ENCODE results near the gene EFCAB6. TPM values are rescaled to one million over a fixed set of nuclear protein-coding genes. Genes with fewer than 3 reads are reported as not detected.

Gene EFCAB6
- total RNA-seq, 1 experiment from 2014 or later, result 0.40 TPM

GRCh38 chr22:43553451-43554258 is 258.4 kb downstream of the EFCAB6 start:
- Mint-ChIP-seq H3K4me3 (ENCODE audit: unreplicated experiment) (no peak overlapping the region), H3K27ac (ENCODE audit: low read depth, unreplicated experiment) (no peak overlapping the region), H3K27me3 (ENCODE audit: insufficient read depth, unreplicated experiment) (peaks cover 24% of the 10 kb centered on the region), H3K9me3 (ENCODE audit: unreplicated experiment) (no peaks in the 10 kb centered on the region), H3K4me1 (ENCODE audit: insufficient read depth, unreplicated experiment) (no peaks in the 10 kb centered on the region), H3K36me3 (ENCODE audit: insufficient read depth, unreplicated experiment) (no peaks in the 10 kb centered on the region)
- no peak for TF ChIP-seq CTCF (IDR thresholded peaks at IDR 0.05; ENCODE audit: unreplicated experiment)
- CTCF ChIA-PET, result no interaction called here
- DNase-seq (ENCODE audit: unreplicated experiment), result no peak
- POLR2A ChIA-PET, result interaction anchor here (0.7 to 0.9 kb wide), 2 partner anchors 8 to 53 kb away, joined by 3 read pairs; no protein-coding TSS in a partner anchor
- intact Hi-C loops (cut with micrococcal nuclease), result no loop called here
- no TSS peak for BruUV-seq (replicated peaks)

GRCh38 chr22:43550672-43551071 is 261.4 kb downstream of the EFCAB6 start:
- POLR2A ChIA-PET, result no interaction called here
- no peak for TF ChIP-seq CTCF (IDR thresholded peaks at IDR 0.05; ENCODE audit: unreplicated experiment)
- DNase-seq (ENCODE audit: unreplicated experiment), result no peak
- Mint-ChIP-seq H3K27ac (ENCODE audit: low read depth, unreplicated experiment) (no peak overlapping the region), H3K27me3 (ENCODE audit: insufficient read depth, unreplicated experiment) (peaks cover 24% of the 10 kb centered on the region), H3K9me3 (ENCODE audit: unreplicated experiment) (no peaks in the 10 kb centered on the region), H3K36me3 (ENCODE audit: insufficient read depth, unreplicated experiment) (no peaks in the 10 kb centered on the region), H3K4me3 (ENCODE audit: unreplicated experiment) (no peak overlapping the region), H3K4me1 (ENCODE audit: insufficient read depth, unreplicated experiment) (no peaks in the 10 kb centered on the region)
- CTCF ChIA-PET, result no interaction called here
- intact Hi-C loops (cut with micrococcal nuclease), result no loop called here
- BruUV-seq (replicated peaks), result no TSS peak

- H3K27ac Mint-ChIP-seq (ENCODE audit: low read depth, unreplicated experiment), result no peak overlapping the region
- no TSS peak for BruUV-seq (replicated peaks)
Measured at GRCh38 chr22:43550024-43550620, 262.0 kb downstream of the EFCAB6 start.

More at GRCh38 chr22:43550024-43550620, 262.0 kb downstream of the EFCAB6 start:
- H3K36me3 Mint-ChIP-seq (ENCODE audit: insufficient read depth, unreplicated experiment), result no peaks in the 10 kb centered on the region
- H3K4me1 Mint-ChIP-seq (ENCODE audit: insufficient read depth, unreplicated experiment), result no peaks in the 10 kb centered on the region
- no peaks in the 10 kb centered on the region for H3K9me3 Mint-ChIP-seq (ENCODE audit: unreplicated experiment)
- DNase-seq (ENCODE audit: unreplicated experiment), result no peak
- no peak for TF ChIP-seq CTCF (IDR thresholded peaks at IDR 0.05; ENCODE audit: unreplicated experiment)
- peaks cover 24% of the 10 kb centered on the region for H3K27me3 Mint-ChIP-seq (ENCODE audit: insufficient read depth, unreplicated experiment)
- CTCF ChIA-PET, result no interaction called here
- POLR2A ChIA-PET, result no interaction called here
- intact Hi-C loops (cut with micrococcal nuclease), result no loop called here
- no peak overlapping the region for H3K4me3 Mint-ChIP-seq (ENCODE audit: unreplicated experiment)

All from MCF 10A (cell line).